Activated CD8-positive, alpha-beta memory T cell treated with anti-CD3 and anti-CD28 coated beads, Interleukin-2, amount 50 U/mL, for 1 hour (primary cell): ENCODE data around the gene ANKRD26.

Experiments
- DNase-seq: peaks from one replicate; pipeline ENCODE4 v3.0.0-alpha.2; 2020; ENCODE audit errors: extremely low read depth

ANKRD26 gene

DNA sequence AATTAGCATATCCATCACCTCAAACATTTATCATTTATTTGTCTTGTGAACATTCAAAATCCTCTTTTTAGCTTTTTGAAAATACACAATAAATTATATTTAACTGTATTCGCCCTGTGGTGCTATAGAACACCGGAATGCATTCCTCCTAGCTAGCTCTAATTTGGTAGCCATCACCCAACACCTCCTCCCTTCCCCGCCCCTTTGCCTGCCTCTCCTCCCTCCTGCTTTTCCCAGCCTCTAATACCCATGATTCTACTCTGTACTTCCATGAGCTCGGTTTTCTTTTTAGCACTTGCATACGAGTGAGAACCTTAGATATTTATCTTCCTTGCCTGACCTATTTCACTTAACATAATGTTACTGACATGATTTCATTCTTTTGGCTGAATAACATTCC, 80.1 kb downstream of the ANKRD26 start:
- DNase-seq, result no peak

GRCh38 chr10:27019827-27020226, 80.5 kb downstream of the ANKRD26 start:
- DNase-seq, result no peak

- no peak for DNase-seq
Measured at GRCh38 chr10:26997610-26998009, 102.7 kb downstream of the ANKRD26 start.

DNA sequence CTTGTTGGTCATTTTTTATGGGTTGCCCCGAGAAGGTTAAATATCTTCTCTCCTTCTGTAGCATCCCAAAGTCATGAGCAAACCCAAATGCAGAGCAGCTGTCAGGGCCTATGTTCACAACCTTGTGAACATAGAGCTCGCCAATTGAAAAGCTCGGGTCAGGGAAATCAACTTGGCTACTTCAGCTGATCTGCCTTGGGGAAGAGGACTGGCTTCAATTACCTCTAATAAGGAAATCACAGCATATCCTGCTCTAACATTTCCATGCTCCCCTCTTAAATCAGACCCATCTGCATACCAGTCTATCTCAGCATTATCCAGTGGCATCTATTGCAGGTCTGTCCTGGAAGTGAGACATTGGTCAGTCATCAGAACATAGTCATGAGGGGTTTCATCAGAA, 105.6 kb downstream of the ANKRD26 start:
- no peak for DNase-seq

- no peak for DNase-seq
Measured at GRCh38 chr10:26987851-26988250, 112.4 kb downstream of the ANKRD26 start.

GRCh38 chr10:26983156-26983555, 117.1 kb downstream of the ANKRD26 start:
- no peak for DNase-seq

DNA sequence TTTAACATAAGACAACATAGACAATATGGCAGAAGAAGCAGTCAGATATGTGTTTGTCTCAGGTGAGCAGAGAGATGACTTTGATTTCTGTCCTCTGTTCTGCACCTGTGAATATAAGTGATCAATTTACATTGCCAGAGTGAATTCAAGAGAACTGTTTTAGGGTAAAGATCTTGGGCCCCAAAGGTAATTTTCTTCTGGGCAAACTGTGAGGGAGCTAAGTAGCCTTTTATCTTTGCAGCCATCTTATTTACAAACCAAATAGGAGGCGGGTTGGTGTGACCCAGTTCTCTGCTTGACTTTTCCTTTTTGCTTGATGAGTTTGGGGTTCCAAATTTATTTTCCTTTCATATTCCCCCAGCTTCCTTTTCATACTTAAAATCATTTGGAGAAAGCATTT, 118.2 kb downstream of the ANKRD26 start:
- DNase-seq, result no peak

DNA sequence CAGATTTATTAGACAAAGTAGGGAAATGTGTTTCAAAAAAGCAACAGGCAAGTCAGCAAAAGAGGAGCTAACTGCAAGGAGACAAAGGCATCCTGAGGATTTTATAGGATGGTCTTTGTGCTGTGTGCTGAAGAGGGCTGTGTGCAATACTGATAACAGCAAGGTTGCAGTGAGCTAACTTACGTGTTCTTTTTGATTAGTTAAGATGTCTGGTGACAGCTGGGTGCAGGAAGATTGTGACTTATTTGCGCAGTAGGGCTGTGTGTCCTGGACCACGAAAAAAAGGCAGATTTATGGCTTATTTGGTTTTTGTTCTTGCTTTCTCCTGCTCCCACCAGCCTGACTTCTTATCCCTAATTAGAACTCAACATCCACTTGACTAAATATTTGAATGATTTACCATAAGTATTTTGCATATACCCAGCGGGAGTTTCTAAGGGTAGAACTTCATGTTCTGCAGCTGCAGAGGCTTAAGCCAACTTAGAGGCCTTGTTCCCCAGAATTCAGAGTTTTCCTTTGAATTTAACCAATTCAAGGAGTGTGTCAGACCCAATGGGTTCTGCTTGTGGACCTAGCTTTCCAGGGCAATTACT, 119.0 kb downstream of the ANKRD26 start:
- DNase-seq, result no peak

DNA sequence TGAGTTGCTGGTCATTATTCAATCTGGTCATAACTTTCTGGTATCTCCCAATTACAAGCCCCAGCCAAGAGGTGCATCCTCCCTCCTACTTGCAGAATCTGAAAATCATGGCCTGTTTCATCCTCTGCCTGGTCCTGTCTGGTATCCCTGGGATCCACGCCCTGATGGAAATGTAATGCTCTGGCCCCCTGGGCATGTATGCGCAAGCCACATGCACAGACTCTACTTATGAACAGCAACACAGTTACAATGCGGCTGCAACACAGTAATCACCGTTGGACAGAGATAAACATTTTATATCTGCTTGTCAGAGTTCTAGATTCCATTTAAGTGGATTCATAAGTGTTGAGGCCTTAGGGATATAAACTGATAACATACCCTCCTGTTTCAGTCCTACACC, 121.8 kb downstream of the ANKRD26 start:
- no peak for DNase-seq

GRCh38 chr10:26977635-26978034, 122.7 kb downstream of the ANKRD26 start:
- no peak for DNase-seq

DNA sequence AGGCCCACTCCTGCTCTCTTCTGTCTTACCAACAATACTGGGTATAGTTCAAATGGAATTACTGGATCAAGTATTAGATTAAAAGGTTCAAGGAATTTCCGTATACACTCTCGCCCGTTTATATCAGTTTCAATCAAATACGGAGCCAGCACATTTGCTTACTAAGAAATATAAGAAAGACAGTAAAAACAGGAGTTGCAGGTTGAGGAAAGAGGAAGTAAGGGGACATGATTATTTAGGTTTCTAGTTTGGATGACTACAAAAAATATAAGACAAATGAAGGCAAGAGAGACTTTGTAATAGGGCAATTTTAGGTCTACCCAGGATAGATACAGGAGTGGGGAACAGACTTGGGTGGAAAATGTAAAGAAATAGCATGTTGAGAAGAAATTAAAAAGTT, 129.6 kb downstream of the ANKRD26 start:
- no peak for DNase-seq

DNA sequence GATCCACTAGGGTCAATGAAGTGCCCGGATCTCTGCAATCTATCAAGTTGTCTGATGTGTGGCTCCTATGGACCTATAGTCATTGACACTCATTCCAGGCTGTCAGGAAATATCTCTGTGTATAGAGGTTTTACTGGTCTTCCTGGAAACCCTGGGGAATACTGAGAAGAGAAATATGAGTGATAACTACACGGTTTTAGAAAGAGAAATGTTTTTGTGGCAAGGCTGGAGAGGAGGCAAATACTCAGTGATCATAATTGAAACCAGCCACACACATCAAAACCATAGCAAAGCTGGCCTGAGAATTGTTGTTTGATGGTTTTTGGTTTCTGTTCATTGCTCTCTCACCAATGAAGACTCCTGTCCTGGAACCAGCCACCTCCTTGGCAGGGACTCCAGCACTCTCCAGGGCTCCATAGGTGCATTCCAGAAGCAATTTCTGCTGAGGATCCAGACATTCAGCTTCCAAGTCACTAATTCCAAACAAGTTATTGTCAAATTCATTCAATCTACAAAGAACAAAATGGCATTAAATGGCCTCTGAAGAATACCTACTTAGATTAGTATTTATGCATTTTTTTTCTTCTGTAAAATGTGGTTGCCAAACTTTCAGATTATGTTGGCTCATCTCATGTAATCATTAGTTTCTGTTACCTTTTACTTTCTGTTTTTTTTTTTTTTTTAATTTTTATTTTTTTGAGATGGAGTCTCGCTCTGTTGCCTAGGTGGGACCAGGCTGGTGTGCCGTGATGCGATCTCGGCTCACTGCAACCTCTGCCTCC, 131.0 kb downstream of the ANKRD26 start:
- no peak for DNase-seq

DNA sequence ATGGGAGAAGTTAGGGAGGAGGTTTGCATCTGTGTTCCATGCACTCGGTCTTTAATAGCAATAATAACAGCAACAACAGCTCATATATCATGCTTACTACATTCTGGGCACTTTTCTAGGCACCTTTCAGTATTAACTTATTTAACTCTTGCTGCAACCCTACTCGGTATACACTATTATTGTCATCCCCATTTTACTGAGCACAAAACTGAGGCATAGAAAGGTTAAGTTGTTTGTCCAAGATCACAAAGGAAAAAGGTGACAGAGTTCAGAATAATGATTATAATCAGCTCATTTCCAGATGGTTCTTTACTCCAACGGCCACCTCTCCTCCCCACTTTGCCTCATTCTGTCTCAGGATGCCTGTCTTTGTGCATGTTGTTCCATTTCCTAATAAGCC, 137.5 kb downstream of the ANKRD26 start:
- DNase-seq, result no peak

DNA sequence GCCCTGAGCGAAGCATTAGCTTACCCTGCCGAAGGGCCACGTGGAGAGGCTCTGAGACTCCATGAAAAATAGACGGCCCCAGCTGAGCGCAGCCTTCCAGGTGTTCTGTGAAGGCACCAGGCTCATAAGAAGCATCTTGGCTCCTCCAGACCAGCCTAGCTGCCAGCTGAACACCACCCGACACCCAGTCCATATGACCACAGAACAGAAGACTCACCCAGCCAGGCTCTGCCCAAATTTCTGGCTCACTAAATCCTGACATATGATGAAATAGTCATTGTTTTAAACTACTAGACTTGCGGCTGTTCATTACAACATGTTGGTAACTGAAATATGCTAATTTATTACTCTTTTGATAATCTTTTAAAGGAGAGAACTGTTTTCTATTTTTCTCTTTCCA, 140.0 kb downstream of the ANKRD26 start:
- no peak for DNase-seq

DNA sequence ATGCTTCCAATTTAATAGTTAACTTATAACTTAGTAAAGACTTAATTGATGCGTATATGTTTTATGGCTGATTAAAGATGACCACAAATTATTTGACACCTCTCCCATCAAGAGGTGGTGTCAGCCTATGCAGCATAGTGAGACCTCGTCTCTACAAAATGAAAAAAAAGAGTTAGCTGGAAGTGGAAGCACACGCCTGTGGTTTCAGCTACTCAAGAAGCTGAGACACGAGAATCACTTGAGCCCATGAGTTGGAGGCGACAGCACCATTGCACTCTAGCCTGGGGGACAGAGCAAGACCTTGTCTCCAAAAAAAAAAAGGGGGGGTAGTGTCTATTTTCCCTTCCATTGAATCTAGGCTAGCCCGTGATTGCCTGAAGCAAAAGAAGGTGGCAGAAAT, 140.5 kb downstream of the ANKRD26 start:
- DNase-seq, result no peak
